Left forelimb (tissue), 1 donor: Measurements from ENCODE around the gene UROC1.

Experiments used
- DNase-seq: peaks from one replicate; pipeline ENCODE4 v3.0.0-alpha.2; 2018; ENCODE audit warnings: low spot score

UROC1 gene

DNA sequence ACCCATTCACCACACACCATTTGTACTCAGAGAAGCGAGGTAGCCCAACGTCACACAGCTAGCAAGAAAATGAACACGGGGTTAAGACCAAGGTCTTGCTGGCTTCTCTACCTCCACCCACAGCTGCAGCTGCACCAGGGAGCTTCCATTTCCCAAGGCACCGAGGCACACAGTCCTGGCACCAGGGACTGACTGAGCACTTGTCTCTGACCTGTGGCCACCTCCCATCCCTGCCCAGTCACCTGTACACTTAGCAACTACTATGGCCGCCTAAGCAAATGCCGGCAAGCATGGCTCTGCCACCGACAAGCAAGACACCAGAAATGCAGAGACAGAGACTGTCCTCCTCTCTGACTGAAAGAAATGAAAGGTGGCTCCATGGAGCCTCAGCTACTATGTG is 57.2 kb downstream of the UROC1 start:
- DNase-seq: peak; percentile 57

DNA sequence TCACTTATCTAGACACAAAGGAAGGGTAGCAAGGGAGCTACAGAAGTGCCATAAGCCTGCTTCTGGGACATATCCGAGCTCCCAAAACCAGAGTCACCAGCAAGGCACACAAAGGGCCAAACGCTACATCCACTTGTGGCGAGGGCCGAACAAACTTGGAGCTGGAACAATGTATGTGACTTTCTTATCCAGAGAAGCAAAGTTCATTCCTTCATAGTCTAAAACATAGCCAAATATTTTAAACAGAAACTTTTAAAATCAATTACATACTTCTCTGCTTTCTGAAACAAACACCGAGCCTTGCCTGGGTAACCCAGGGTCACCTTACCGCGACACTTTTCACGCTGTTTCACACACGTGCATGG is 57.8 kb downstream of the UROC1 start:
- DNase-seq: no peak

DNA sequence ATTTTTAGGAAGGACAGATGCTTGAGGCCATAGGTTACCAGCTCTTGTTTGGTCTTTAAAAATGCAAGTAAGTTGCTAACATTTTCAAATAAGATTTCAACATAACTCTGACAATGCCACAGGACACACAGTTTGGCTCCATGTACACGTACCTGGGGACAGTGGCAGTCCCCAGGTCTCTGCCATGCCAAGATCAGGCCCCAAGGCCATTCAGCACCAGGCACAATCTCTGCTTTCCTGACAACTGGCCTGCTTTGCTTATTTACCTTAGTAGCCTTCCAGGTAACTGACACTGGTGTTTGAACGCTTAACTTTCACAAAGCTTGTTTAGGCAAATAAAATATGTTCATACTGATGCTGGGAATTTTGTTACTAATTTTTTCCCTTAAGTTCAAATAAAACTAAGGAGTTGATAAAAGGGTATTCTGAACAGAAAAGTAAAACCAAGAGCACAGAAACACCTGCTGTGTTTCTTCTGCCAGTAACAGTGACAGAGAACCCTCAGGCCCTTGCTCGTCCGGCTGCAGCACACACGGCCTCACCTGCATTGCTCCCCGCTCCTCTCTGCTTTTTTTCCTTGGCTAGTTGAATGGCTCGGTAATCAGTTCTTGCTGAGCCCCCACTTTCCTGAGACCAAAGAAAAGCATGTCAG is 58.3 kb downstream of the UROC1 start:
- no peak for DNase-seq

DNA sequence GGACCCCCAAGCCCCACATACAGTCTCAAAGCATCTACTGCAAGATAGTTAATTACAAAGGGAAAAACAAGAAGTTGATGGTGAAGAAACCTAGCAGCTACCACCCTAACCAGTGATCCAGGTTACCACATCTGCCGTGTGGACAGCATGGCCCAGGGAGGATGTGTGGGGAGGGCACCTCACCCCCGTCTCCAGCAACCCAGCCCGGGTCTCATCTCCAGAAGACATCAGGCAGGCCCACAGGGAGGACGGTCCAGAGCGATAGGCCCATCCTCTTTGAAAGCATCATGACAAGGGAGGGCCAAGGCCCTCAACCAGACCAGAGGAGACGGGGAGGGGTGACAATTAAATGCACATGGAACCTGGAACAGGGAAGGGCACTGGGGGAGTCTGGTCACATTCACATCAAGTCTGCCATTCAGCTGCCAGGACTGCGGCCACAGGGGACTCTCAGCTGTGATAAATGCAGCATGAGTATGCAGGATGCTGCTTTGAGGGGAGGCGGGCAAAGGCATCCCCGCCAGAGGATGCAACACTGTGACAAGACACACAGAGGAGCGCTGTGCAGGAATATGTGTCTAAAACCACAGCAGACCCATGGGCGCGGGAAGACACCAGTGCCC is 60.7 kb downstream of the UROC1 start:
- peak; percentile 41 for DNase-seq

DNA sequence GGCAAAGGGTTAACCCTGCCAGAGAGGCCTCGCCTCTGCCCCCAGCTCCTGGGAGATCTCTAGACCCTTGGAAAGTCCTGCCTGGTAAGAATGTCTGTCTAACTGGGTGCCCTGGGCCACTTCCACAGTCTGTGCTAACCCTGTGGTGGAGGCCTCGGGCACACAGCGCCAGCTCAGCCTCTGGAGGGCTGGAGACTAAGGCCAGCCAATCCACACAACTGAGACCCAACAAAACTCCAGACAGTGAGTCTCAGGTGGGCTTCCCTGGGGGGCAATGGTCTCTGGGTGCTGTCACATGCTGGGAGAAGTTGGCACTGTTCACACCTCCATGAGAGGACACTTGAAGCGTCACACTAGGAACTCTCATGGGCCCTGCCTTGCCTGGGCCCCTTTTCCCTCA is 61.4 kb downstream of the UROC1 start:
- peak; percentile 57 for DNase-seq

DNA sequence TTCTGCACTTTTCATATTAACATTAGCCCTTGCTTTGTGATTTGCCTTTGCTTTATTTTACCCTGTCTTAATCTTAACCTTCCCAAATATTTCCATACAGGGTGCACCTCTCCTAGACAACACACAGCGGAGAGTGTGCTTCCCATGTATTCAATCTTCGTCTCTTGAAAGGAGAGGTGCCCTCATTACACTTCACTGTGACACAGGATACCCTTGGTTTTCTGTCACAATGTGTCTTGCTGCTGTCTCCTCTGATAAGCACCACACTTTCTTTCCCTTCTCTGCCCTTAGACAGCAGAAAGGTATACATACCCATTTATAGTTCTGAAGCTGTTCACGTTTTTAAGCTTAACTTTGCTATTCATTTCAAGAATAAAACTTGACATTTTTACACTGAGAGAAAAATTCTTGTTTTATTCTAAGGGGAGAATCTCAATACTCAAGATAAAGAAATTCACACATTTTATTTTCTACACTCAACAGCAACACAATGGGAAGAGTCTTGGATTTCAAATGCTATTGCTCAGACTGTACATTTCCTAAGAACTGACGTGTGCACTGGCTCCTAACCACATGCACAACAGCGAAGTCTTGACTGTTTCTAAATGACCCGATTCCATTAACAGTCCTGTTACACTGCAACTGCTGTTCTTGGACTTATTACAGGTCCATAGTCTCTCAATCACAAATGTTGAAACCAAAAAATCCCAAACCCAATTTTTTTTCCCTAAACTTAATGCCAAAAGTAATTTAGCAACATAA is 63.0 kb downstream of the UROC1 start:
- DNase-seq: no peak

DNA sequence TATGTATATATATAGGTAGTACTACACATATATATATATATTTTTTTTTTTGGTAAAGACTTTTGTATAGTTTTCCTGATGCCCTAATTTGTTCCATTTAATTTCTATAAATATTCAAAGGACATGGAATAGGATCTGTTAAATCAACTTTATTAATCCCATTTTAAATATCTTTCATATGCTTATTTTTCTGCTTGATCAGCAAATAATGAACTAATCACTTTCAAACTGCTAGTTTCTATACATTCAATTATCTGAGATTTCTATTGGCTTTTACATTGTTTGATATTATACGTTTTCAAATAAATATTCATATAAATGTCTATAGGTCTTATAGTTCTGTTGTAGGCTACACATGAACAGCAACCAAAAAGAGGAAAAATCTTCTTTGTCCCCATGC is 63.5 kb downstream of the UROC1 start:
- no peak for DNase-seq

DNA sequence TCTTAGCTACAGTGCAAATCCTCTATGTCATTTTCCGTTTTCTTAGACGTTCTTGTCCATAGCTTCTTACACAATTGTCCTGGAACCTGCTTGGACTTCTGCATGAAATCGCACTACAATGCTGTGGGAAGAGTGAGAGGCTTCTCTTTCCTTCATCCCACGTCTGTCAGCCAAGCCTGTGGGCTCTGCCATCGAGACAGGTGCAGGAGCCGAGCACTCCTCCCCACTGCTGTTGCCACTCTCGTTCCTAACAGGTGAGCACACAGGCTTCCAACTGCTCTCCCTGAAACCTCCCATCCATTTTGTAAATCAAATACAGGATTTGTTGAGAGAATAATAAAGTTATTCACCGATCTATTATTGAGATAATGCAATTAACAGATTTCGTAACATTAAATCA is 65.4 kb downstream of the UROC1 start:
- no peak for DNase-seq

DNA sequence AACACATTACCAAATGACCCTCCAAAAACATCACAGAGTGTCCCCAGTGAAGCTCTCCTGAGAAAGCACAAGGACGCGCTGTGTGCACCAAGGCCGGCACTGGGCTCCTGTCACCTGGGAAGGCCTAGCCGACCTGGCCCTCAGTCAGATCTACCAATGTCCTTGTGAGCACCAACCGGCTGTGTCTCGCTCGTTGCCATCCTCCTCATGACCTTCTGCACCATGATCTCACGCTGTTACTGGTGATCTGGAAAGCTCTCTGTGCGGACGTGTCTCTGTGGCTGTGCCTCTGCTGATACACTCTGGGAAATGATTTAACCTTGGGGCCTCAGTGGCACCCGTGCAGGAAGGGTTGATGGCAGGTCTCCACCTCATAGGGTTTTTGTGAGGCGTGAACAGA is 66.1 kb downstream of the UROC1 start:
- no peak for DNase-seq

DNA sequence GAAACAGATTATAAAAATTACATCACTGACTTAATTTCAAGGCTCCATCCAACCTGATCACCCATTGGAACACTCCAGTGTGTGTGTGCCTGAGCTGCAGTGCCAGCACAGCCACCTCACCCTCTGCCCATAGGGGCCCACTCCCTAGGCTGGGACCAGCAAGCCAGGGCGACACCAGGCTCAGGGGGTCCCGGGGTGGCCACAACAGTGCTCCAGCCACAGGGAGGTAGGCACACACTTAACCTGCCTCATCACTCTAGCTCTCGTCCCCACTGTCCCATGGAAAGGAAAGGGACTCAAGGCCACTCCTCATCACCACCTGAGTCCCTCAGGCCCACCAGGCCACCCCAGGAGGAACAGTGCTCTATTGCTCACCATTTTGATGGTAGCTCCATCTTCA is 66.8 kb downstream of the UROC1 start:
- DNase-seq: no peak

DNA sequence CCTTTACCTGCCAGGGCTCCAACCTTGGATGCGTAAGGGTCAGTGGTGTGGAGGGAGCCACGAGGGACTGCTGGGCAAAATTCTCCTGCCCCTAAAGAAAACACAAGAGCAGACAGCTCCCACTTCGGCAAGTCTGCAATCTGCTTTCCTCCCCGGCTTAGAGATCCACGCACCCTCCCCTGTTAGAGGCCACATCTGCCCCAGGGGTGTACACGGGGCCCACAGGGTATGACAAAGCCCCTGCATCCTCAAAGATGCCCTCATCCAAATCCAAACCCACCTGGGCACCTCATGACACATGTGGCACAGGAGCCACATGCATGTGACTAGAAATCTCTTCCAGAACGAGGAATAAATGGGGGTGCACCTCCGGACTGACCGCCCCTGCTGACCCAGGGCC is 67.4 kb downstream of the UROC1 start:
- DNase-seq: no peak

DNA sequence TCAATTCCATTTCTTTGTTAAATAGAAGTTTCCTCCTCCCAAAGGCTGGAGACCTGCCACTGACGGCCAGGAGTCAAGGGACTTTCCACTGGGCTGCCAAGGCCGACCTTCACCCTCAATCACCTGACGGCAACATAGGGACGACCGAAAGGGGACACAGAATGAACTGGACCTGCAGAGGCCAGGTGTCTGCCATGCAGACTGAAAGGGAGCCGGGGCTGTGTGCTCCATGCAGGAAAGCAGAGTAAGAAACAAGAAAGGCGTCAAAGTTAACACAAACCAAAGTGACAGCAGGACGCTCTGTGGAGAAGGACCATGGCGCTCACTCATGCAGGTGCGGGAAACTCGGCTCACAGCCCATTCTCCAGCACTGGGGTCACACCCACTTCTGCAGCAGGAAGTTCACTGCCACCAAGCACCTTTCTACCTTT is 67.9 kb downstream of the UROC1 start:
- DNase-seq: peak; percentile 38

DNA sequence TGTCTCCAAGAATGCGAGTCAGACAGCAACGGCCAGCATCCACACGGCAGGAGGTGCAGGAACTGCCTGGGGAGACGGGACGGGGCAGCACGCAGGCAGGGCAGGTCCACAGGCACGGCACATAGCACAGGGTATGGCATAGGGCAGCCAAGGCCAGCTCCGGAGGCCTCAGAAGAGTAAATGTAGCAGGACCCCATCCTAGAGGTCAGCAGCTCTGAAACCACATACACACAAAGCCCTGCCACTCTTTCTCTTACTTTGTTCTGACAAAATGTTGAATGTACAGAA is 68.7 kb downstream of the UROC1 start:
- no peak for DNase-seq

DNA sequence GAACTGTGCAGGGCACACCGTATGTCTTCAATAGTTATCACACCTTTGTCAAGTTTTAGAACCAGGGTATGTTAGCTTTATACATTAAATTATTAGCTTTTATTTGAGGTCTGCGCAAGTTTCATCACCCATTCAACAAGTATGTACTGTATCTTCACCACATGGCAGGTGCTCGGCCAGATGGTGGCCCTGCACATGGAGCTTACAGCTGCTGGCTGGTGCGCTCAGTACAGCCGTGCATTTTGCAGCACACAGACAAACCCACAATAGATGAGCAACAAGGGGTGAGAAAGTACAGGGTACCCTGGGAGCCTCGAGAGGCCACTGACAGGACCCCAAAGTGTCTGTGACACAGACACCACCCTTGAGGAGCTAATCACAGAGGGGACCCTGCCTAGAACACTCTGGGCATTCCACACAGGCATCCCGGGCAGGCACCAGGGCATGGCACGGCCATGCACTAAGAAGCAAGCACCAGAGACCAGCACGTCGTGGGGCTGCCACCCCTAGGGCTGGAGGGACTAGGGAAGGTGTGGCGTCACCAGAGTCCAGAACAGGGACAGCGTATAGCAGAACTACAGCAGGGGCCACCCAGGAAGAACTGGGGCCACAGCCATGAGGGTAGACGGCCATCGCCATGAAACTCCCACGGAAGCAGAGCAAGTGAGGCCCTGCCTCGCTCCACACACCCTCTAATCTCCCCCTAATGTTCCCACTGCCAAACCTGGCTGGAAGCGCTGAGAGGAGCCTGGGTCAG is 69.3 kb downstream of the UROC1 start:
- peak; percentile 66 for DNase-seq

DNA sequence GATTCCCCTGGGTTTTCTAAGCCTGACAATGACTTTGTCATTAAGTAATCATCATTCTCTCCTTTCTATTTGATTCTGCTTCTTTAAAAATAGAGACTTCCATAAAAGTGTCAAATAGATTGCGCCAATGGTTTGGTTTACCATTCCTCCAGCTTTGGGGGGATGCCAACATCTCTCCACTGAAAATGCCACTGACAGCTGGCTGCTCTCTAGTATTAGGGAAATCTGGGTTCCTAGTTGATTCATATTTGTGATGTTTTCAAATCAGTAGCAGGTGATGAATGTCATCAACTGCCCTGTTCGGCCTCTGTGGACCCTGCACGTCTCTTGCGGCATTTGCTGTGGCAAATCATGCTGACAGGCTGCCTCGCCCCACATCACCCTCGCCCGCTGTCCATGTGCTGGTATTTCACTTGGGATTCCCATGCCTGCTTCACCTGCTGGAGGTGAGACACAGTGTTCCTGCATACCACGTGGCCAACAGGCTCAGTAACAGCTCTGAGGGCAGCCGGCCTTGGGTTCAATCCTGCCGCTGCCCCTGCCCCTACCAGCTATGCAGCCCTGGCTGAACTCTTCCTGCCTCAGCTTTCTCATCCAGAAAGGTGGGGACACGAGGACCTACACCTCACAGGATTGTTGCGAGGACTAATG is 70.0 kb downstream of the UROC1 start:
- DNase-seq: peak; percentile 46

DNA sequence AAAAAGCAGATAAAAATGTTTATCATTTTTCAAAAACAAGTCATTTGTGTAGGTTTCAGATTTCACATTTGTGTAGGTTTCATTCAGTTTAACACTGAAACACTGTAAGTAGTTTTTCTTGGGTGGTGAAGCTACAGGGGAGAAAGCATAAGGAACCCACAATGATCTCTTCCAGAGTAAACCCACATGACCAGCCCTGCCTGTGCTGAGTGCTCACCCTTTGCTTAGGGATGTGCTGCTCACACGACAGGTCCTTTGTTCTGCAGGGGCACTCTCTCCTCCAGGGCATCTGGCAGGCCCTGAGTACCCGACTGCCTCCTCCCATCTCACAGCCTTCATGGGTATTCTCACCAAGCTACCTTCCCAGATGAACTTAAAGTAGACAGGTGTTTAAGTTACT is 70.8 kb downstream of the UROC1 start:
- peak; percentile 46 for DNase-seq

DNA sequence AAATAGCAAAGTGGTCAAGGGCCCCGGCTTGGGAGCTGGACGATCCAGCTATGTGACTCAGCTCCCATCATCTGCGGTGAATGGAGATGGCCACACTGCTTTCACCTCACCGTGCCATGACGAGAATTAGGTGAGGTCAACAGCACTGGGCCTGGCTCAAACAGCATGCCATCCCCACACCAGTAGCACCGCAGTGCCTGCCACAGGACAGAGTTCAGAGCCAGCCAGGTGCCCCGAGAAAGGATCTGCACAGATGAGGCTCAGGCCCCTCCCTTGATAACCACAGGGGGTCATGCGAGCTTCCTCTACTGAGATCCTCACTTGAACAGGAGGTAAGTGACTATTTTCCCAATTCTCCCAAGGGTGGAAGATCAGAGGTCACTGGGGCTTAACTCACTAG is 71.3 kb downstream of the UROC1 start:
- DNase-seq: peak; percentile 41

DNA sequence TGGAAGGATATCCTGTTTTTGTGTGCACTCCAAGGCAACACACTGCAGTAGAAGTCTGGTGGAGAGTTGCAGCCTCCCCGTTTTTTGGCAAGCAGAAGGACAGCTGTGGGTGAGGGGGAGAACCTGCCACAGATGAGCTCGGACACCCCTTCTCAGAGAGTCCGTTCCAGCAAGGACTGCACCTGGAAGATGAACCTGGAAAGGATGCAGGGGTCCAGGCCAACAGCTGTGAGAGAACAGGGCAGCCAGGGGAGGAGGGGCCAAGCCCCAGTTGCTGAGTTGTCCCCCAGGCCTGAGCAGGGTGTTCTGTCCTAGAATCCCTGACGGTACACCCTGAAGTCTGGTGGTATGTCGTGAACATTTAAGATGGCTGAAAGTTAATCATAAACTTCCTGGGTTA is 72.1 kb downstream of the UROC1 start:
- peak; percentile 64 for DNase-seq

DNA sequence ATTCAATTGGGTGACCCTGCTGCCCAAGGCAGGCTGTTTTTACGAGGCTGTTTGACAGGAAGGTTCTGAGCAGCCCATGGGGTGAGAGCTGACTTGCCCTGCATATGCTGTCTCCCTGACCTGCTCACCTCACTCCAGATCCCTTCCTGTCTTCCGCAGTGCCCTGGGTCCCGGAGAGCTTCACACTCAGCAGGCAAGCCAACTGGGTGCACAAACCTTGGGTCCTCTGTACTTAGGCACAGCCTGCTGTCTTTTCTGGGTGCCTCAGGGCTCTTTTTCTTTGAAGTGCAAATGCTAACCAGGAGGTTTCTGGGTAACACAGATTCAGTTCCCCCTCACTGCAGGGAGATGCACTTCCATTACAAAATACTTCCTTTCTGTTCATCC is 74.7 kb downstream of the UROC1 start:
- DNase-seq: peak; percentile 38

DNA sequence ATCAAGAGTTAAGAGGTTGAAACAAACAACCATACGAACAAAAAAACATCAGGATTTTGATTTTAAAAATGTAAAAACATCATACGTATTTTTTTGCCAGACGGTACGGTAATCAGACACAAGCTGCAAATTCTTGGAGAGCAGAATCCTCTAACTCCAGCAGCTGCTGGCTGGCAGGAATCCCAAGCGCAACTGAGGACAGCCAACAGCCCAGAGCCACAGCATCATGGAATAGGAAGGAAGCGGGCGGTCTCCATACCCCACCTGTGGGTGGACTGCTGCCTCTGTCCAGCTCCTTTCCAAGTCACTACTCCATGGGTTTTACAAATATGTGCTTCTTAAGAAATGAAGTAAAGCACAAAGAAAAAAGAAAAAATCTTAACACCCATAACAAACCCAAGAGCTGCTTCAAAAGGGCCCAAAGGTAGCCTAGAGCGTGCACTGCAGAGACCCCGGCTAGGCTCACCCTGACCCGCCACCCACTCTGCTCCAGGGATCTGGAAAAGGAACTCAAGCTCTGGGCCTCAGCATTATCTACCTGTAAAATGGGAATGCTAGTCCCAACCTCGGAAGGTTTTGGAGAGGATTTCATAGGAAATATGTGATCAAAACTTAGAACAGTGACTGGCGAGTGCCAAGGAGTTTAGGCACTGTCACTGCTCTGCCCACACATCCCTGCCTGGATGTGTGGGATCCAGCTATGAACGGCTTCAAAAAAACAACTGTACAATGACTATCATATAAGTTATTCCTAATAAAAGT is 75.3 kb downstream of the UROC1 start:
- DNase-seq: peak; percentile 81

DNA sequence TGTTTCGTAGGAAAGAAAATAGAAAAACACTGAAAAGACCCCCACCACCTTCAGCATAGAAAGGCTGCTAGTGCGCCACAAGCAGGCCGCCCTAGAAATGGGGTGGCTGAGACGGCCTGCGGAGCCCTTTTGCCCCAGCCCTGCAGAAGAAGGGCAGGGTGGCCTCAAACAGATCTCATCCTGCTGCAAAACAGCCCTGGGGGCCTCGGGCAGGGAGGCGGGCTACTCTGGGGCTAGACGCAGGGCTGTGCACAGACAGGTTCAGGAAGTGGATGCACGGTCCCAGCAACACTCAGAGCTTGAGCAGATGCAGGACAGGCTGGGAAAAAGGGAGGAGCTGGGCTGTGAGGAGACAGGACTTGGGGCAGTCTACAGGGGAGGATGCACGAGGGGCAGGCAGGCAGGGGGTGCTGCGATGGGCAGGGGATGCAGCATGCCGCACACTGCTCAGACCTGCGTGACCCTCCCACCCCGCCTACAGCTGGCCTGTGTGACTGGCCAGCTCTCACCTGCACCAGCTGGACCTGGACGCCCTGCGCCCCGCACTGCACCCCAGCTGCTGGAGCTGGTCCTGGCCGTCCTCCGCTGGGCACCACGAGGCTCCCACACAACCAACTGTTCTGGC is 76.2 kb downstream of the UROC1 start:
- peak; percentile 47 for DNase-seq
